Stimulated activated CD8-positive, alpha-beta memory T cell treated with anti-CD3 and anti-CD28 coated beads, Interleukin-7, amount 100 ng/mL, for 1 hour (primary cell): Measurements from ENCODE around the gene FASN.
"Not testable (repeated sequence)": the region's sequence is repeated elsewhere in the genome, so short reads cannot be mapped to it uniquely, and the experiment has no call there.

Experiments
- DNase-seq, 2 donors: peaks; one replicate each; pipeline ENCODE4 v3.0.0-alpha.2; 2020; ENCODE audit warnings: low read depth in 2 of 2

The FASN gene

GRCh38 chr17:82098169-82098938 is at the start of gene FASN:
TSS of gene FASN (minus strand) at chr17:82098236. CDS start at chr17:82096445, 1,791 bp downstream.
- DNase-seq, result peak; percentile 80 to 81

DNA sequence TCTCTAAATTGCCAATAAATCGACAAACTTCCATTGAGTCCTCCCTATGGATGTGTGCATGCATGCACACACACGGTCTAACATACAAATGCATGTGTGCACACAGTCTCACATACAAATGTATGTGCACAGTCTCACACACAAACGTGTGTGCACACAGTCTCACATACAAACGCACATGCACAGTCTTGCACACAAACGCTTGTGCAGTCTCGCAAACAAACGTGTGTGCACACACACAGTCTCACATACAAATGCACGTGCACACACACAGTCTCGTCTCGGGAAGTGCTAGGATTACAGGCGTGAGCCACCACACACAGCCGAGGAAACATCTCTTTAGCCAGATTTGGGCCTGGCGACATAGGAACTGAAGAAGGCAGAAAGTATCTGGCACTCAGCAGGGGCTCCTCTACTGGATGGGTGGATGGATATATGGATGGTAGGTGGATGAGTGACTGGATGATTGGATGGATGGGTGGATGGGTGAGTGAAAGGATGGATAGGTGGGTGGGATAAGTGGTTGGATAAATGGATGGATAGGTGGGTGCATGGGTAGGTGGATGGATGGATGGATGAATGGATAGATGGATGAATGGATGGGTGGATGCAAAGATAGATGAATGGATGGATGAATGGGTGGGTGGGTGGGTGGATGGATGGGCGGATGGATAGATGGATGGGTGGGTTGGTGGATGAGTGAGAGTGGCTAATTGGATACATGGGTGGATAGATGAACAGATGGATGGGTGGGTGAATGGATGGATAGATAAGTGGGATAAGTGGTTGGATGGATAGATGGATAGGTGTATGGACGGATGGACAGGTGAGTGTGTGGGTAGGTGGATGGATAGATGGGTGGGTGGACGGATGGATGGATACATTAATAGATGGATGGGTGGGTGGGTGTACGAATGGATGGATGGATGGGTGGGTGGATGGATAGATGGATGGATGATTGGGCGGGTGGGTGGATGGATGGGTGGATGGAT is 48.9 kb upstream of the FASN start:
- DNase-seq, result no peak

DNA sequence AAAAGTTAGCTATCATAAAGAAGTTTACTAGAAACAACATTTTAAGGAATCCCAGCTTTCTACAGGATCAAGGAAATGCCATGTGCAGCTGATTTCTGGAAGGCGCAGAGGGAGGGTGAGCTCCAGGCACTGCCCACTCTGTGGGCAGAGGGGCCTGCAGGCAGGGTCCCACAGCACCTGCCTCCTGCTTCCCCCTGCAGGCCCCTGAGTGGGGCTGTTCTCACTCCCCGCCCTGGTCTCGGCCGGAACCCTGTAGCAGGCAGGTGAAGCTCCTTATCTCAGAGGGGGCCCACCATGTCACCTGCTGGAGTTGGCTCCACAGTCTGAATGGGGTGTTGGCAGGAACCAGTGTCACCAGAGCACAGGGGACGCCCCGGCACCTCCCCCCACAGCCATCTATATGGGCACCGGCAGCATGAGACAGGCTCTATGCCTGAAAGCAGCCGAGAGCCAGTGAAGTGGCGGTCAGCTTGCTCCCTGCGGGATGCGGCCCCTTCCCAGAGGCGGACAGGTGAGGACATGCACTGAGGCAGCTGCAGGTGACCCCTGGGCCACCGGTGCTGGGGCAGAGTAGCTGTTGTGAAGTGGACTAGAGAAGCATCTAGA is 47.6 kb upstream of the FASN start:
- no peak for DNase-seq

- DNase-seq, result no peak
Observed at GRCh38 chr17:82143333-82143732, 45.3 kb upstream of the FASN start.

DNA sequence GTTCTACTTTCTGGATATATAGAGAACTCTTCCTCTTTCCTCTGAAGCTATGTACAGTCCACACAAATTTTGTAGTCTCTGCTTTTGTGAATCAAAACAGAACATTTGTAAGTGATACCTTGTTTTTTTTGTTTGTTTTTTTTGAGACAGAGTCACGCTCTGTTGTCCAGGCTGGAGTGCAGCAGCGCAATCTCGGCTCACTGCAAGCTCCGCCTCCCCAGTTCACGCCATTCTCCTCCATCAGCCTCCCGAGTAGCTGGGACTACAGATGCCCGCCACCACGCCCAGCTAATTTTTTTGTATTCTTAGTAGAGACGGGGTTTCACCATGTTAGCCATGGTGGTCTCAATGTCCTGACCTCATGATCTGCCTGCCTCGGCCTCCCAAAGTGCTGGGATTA is 41.9 kb upstream of the FASN start:
- not testable (repeated sequence) for DNase-seq

- no peak for DNase-seq
Observed at GRCh38 chr17:82138511-82138992, 40.5 kb upstream of the FASN start.

GRCh38 chr17:82134101-82134500 is 36.1 kb upstream of the FASN start:
- DNase-seq, result no peak

GRCh38 chr17:82133166-82133953 is 35.3 kb upstream of the FASN start:
- DNase-seq, result not testable (repeated sequence)

DNA sequence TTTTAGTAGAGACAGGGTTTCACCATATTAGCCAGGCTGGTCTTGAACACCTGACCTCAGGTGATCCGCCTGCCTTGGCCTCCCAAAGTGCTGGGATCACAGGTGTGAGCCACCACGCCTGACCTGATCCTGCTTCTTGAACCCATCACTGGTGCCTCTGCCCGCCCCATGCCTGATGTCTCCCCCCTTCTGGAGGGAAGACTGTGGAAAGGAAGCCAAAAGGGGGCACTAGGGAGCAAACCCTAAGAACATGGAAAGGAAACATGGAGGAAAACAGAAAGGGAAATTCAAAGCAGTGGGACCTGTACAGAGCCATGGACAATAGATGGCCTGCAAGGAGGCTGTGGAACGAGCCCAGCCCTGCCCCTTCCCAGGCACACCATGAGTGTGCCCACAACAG is 31.1 kb upstream of the FASN start:
- no peak for DNase-seq

DNA sequence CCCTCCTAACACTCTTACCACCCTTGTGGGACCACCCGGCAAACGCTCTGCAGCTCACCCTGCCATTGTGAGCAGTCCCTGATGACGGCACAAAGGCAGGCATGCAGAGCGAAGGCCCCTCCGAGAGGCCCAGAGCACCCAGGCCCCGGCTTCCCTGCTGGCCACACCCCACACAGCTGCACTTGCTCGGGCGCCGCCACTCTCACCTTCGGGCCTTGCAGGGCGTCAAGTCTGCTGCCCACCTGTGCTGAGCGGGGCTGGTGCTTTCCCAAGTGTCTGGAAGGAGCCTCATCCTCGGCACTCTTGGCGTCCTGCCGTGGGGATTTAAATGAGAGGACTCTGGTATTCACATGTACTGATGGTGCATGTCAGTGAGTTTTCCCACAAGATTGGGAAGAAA is 30.3 kb upstream of the FASN start:
- no peak for DNase-seq

DNA sequence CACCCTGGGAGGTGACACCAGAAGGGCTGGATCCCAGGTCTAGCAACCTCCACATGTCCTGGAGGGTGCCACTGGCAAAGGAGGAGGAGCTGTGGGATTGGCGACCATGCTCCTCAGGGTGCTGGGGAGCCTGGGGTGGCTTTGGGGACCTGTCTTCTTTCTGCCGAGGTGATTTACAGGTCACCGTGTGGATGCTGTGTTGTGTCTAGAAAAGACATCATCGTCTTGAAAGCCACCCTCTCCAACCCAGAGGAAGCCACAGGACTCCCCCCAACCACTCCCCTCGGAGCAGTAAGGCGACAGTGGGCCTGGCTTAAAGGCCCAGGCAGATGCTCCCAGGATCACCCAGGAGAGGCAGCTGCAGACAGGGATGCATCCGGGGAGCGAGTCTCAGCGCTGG is 29.7 kb upstream of the FASN start:
- no peak for DNase-seq

DNA sequence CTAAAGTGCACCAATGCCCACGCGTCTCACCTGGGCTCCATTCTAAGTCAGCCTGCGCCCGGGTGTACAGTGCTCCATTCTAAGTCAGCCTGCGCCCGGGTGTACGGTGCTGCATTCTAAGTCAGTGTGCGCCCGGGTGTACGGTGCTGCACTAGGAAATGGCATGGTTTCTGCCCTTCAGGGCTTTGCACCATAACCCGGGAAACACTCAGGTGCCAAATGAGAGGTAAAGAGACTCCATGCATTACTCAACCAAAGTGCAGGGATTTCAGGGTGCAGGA is 29.2 kb upstream of the FASN start:
- no peak for DNase-seq

DNA sequence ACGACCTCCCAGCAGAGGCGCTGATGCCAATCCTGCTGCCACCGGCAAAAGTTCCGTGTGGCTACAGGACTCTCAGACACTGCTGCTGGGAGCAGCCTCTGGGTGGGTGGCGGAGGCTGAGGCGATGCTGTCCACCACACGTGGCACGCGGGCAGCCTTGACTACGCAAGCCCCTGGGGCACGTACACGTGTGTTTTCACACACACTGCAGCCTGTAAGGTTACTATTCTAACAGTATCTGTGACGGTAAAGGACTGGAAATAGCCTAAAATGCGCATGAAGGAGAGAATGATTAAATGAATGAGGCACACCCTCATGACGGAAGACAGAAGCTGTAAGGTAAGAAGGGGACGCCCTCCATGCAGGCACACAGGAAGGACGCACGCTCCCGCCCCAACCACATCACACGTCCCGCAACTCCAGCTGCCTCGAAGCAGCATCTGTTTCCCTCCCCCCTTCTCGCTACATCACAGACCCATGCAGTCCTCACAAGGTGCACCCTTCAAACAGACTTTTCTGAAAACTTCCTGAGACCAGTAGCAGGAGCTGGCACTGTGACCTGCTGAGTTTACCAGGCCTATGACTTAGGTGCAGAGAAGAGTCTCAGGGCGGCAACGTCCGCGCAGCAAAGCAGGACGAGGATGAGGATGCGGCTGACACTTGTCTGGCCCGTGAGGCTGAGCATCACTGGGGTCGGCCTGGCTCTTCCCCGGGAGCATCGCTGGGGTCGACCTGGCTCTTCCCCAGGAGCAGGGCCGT is 28.7 kb upstream of the FASN start:
- DNase-seq, result peak; percentile 41 to 50

GRCh38 chr17:82124101-82124500 is 26.1 kb upstream of the FASN start:
- DNase-seq, result no peak

- no peak for DNase-seq
Observed at GRCh38 chr17:82121660-82122629, 23.9 kb upstream of the FASN start.

DNA sequence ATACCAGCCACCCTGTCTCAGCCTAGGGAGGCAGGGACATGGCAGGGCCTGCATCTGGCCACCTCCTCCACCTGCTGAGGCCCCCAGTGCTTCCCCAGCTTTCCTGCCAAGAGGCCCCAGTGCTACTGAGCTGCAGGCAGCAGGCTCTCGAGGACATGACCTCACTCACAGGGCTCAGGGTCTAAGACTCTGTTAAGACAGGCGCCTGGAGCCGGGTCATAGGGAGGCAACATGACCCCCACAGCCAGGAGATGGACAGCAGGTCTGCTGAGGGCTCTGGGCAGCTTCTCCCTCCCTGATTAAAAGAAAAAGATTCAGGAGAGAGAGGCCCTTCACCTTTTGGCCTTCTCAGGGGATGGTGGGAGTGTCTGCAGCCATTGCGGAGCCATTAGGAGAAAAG is 23.2 kb upstream of the FASN start:
- DNase-seq, result no peak

- no peak for DNase-seq
Observed at GRCh38 chr17:82120148-82120547, 22.1 kb upstream of the FASN start.

DNA sequence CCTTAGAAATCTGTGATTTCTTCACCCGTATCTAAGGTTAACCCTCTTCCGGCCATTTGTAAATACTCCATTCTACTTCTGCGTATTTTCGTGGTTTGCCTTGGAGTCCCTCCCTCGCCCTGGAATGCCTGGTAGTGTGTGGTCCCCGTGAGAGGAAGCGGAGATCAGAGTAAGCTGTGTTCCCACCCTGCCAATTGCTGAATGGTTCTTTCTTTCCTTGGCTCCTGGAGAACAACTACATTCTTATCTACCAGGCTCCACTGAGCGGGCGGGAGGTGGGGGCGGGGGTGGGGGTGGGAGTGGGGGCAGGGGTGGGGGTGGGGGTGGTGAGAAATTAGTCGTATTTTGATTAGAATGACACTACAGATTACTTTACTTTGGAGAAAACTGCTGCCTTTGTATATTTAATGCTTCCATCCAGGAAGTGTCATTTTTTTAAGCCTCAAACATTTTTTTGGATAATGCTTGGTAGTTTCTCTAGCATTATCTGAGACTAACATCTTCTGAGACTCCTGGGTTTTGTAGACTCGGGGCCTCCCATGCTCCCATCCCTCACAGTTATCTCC is 20.9 kb upstream of the FASN start:
- DNase-seq, result no peak

DNA sequence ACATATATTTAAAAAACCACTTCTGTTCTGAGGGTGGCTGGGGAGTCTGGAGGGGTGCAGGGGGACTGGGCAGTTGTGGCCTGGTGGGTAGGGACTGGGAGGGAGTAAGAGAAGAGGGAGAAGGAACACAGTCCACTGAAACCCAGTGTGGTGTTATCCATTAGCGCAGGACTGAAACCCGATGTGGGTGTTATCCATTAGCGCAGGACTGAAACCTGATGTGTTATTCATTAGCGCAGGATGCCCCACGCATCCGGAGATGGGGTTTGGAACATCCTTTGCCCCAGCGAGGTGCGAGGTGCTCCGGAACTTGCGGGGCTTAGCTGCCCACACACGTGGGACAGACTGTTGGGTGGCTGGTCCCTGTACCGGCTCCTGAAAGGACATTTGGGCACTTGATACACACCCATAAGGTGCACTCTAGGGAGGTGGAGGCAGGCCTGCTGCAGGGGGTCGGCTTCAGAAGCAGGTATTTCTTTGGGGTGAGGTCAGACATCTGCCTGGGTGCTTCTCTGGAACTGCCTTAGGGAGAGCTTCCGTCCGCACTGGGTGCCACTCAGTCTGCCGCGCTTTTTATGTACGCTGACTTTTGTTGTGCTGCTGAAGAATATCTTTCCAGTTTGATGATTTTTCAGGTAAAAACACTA is 20.3 kb upstream of the FASN start:
- no peak for DNase-seq
